ENCODE results near the gene AFDN.

The AFDN gene

DNA sequence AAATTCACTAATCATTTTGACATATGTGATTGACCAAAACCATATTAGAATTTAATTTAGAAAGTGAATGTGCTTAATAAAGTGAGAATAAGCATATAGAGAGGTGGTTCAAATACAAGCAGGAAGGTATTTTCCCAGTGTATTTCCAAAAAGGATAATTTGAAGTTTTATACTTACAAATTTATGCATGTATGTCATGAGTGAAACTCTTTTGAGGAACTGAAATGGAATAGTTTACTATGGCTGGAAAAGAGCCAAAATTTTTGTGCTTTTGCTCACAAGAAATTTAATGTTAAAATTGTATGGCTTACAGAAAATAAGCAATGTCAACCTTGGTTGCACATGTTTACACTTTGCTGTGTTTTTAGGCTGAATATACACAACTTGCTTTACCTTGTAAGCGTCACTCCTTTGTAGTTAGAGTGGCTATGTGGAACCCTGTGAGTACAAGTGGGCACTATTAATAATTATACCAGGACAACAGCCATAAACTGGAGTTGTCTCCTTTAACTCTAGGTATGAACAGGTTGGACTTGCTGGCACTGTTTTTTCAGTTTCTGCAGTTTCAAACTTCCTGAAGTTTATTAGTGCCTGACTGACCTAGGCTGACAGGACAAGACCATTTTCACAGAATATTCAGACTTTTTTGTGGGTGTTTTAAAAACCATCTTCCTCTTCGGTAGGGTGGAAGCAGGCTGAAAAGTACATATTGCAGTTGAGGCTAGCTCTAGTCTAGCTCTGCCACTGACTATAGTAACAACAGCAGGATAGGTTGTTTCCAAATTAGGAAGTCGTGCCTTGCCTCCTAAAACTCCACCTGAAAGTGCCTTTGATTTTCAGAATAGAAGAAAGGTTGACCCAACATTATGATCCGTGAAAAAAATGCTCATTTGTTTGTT, 6.0 kb downstream of the AFDN start:
- H3K4me3 ChIP-seq (ENCODE audit: low read depth, low read length), result no peak overlapping the region

DNA sequence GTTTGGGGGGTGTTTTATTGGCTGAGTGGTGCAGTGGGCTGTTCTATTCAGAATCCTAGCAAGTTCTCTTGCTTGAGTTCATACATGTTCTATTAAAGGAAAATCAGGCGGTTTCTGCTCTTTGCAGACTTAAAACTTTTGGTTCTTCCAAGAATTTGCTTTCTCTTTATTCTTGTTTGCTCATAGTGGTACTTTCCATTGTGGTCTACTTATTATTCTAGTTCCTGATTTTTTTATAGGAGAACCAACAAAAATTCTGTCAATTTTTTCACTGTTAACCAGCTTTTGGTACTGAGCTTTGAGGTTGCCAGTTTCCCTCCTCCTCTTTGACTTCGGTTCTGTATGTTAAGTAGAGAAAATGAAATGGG, 6.7 kb downstream of the AFDN start:
- no peak for DNase-seq (ENCODE audit: low read depth)
- TF ChIP-seq, protein P1, sequence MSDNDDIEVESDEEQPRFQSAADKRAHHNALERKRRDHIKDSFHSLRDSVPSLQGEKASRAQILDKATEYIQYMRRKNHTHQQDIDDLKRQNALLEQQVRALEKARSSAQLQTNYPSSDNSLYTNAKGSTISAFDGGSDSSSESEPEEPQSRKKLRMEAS (IDR thresholded peaks at IDR 0.05; ENCODE audit: low read depth, low read length), result no peak
- TF ChIP-seq MYC (IDR thresholded peaks at IDR 0.05; ENCODE audit: low read depth, low read length) (no peak), POLR2A (IDR thresholded peaks at IDR 0.05; ENCODE audit: extremely low read depth, insufficient read length) (no peak)
- TF ChIP-seq, protein P2, sequence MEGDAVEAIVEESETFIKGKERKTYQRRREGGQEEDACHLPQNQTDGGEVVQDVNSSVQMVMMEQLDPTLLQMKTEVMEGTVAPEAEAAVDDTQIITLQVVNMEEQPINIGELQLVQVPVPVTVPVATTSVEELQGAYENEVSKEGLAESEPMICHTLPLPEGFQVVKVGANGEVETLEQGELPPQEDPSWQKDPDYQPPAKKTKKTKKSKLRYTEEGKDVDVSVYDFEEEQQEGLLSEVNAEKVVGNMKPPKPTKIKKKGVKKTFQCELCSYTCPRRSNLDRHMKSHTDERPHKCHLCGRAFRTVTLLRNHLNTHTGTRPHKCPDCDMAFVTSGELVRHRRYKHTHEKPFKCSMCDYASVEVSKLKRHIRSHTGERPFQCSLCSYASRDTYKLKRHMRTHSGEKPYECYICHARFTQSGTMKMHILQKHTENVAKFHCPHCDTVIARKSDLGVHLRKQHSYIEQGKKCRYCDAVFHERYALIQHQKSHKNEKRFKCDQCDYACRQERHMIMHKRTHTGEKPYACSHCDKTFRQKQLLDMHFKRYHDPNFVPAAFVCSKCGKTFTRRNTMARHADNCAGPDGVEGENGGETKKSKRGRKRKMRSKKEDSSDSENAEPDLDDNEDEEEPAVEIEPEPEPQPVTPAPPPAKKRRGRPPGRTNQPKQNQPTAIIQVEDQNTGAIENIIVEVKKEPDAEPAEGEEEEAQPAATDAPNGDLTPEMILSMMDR (IDR thresholded peaks at IDR 0.05; ENCODE audit: low read depth, low read length), result no peak
- no peak overlapping the region for H3K4me3 ChIP-seq (ENCODE audit: low read depth, low read length)

More for the DNA sequence above, 6.0 kb downstream of the AFDN start:
- TF ChIP-seq POLR2A (IDR thresholded peaks at IDR 0.05; ENCODE audit: extremely low read depth, insufficient read length), result no peak
- TF ChIP-seq, protein P1 (IDR thresholded peaks at IDR 0.05; ENCODE audit: low read depth, low read length), result no peak
- TF ChIP-seq, protein P2 (IDR thresholded peaks at IDR 0.05; ENCODE audit: low read depth, low read length), result no peak
- TF ChIP-seq MYC (IDR thresholded peaks at IDR 0.05; ENCODE audit: low read depth, low read length), result no peak
- no peak for DNase-seq (ENCODE audit: low read depth)

GRCh38 chr6:167835260-167835659, 8.5 kb downstream of the AFDN start:
- H3K4me3 ChIP-seq (ENCODE audit: low read depth, low read length), result no peak overlapping the region
- TF ChIP-seq MYC (IDR thresholded peaks at IDR 0.05; ENCODE audit: low read depth, low read length) (no peak), POLR2A (IDR thresholded peaks at IDR 0.05; ENCODE audit: extremely low read depth, insufficient read length) (no peak)
- TF ChIP-seq, protein P2 (IDR thresholded peaks at IDR 0.05; ENCODE audit: low read depth, low read length), result no peak
- TF ChIP-seq, protein P1 (IDR thresholded peaks at IDR 0.05; ENCODE audit: low read depth, low read length), result no peak
- no peak for DNase-seq (ENCODE audit: low read depth)

- no peak overlapping the region for H3K4me3 ChIP-seq (ENCODE audit: low read depth, low read length)
- DNase-seq (ENCODE audit: low read depth), result no peak
- no peak for TF ChIP-seq POLR2A (IDR thresholded peaks at IDR 0.05; ENCODE audit: extremely low read depth, insufficient read length)
- TF ChIP-seq, protein P2 (IDR thresholded peaks at IDR 0.05; ENCODE audit: low read depth, low read length), result no peak
- TF ChIP-seq, protein P1 (IDR thresholded peaks at IDR 0.05; ENCODE audit: low read depth, low read length), result no peak
- no peak for TF ChIP-seq MYC (IDR thresholded peaks at IDR 0.05; ENCODE audit: low read depth, low read length)
These were observed 10.0 kb downstream of the AFDN start for GRCh38 chr6:167836721-167837120.

DNA sequence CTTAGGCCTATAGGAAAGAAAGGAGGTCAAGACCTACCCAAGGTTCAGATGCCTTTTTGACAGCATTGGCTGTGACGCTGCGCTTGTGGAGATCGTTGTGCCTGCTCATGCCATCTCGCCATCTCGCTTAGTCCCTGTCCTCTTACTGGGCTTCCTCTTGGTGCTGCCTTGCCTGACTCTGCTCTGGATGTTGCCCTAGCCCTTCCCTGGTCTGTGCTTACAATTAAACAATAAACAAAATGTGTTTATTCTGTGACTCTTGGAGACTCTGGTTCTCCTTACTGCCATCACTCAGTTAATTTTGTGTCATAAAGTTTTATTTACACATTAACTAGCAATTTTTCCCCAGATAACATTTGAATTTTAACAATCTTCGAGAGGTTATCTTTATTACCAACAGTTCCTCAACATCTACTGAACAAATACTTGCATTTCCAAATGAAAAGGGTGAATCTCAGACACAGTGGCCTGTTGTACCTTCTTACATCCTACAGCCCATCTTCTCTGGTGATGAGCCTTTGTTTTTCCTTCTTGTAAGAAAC, 11.6 kb downstream of the AFDN start:
- DNase-seq (ENCODE audit: low read depth), result no peak
- no peak overlapping the region for H3K4me3 ChIP-seq (ENCODE audit: low read depth, low read length)
- no peak for TF ChIP-seq POLR2A (IDR thresholded peaks at IDR 0.05; ENCODE audit: extremely low read depth, insufficient read length)
- TF ChIP-seq, protein P1 (IDR thresholded peaks at IDR 0.05; ENCODE audit: low read depth, low read length), result no peak
- TF ChIP-seq MYC (IDR thresholded peaks at IDR 0.05; ENCODE audit: low read depth, low read length), result no peak
- TF ChIP-seq, protein P2 (IDR thresholded peaks at IDR 0.05; ENCODE audit: low read depth, low read length), result no peak
